Measurements from ENCODE around the gene PRR3. TPM values are rescaled to one million over a fixed set of nuclear protein-coding genes. Genes with fewer than 3 reads are reported as not detected.
A peak's percentile ranks its signal among the peaks of the same experiment; 100 is the strongest.

PRR3 gene
- total and polyA plus RNA-seq, 9 of the 15 experiments (the other 6 are each of a cell fraction or from before 2014, with no cell fraction given), result 23.5 to 59.6 (median 28.8) TPM

GRCh38 chr6:30555816-30556065, 1.4 kb upstream of the PRR3 start (continued):
- peak; percentile 55; the same call in 1 of the 2 replicates for TF ChIP-seq ZBTB2 (IDR thresholded peaks at IDR 0.05)
- no peak for TF ChIP-seq MAX (CRISPR knock-in tag; IDR thresholded peaks at IDR 0.05)
- TF ChIP-seq CAMTA2 (CRISPR knock-in tag; conservative IDR thresholded peaks at IDR 0.05), result 0 out of 2 replicates have a peak, but pooled peaks have one; percentile 77
- 0 out of 2 replicates have a peak, but pooled peaks have one; percentile 33 for TF ChIP-seq USF1 (CRISPR knock-in tag; IDR thresholded peaks at IDR 0.05)
- peak; percentile 1 for TF ChIP-seq KDM5B (IDR thresholded peaks at IDR 0.05; ENCODE audit: insufficient replicate concordance, low read depth, low read length)
- TF ChIP-seq AFF4 (CRISPR knock-in tag; IDR thresholded peaks at IDR 0.05), result peak; percentile 45; the same call in 1 of the 2 replicates
- TF ChIP-seq NR4A1 (CRISPR knock-in tag; IDR thresholded peaks at IDR 0.05), result no peak
- peak; percentile 35; the same call in 1 of the 2 replicates for TF ChIP-seq NR4A1 (tag; IDR thresholded peaks at IDR 0.05)
- TF ChIP-seq NR1H2 (CRISPR knock-in tag; IDR thresholded peaks at IDR 0.05), result 0 out of 2 replicates have a peak, but pooled peaks have one; percentile 9
- TF ChIP-seq MBD2 (IDR thresholded peaks at IDR 0.05; ENCODE audit: borderline replicate concordance, low read depth), result no peak
- TF ChIP-seq NONO (IDR thresholded peaks at IDR 0.05; ENCODE audit: low read depth in 2 of 2, low read length in 1 of 2), result peak in 1 of 2 experiments; percentile 79; a peak in 2 of 4 replicates
- peak; percentile 96 for TF ChIP-seq ARID4B (CRISPR knock-in tag; IDR thresholded peaks at IDR 0.05)
- no peak for TF ChIP-seq ETV6 (IDR thresholded peaks at IDR 0.05; ENCODE audit: borderline replicate concordance in 1 of 2, low read depth in 2 of 2, low read length in 1 of 2)
- no peak for TF ChIP-seq ETV6 (CRISPR knock-in tag; IDR thresholded peaks at IDR 0.05; ENCODE audit: borderline replicate concordance)
- 0 out of 2 replicates have a peak, but pooled peaks have one; percentile 4 for TF ChIP-seq KLF1 (tag; IDR thresholded peaks at IDR 0.05)
- TF ChIP-seq ZSCAN29 (IDR thresholded peaks at IDR 0.05), result no peak
- no peak for TF ChIP-seq HNRNPUL1 (IDR thresholded peaks at IDR 0.05; ENCODE audit: low read length)
- no peak; the same call in 1 of the 2 replicates for TF ChIP-seq LCOR (CRISPR knock-in tag; IDR thresholded peaks at IDR 0.05)
